K562 (cell line): ENCODE results near the gene PHF12. TPM values are rescaled to one million over a fixed set of nuclear protein-coding genes. Genes with fewer than 3 reads are reported as not detected.

Source experiments
- ATAC-seq: fragments of 200-7000 bp; cut with Tn5 transposase; 3 replicates; pipeline ENCODE4 v1.9.1; 2020; ENCODE audit warnings: moderate library complexity
- BruUV-seq: library from RNA; stranded (reverse); fragments of 400-500 nt; replicated peaks from 2 replicates; lab custom pipeline; 2021; lab: Mats Ljungman, UMichigan
- CTCF ChIA-PET: fragments of 300-600 bp; formaldehyde crosslinking; extraction: SDS; loops from one replicate; lab custom pipeline; 2021; ENCODE audit warnings: low intra/inter-chr PET ratio; lab: Yijun Ruan, JAX
- POLR2A ChIA-PET: fragments of 300-600, 350-650 bp; sonication (Branson Sonifier 250); formaldehyde crosslinking; extraction: SDS; loops from one replicate; lab custom pipeline; 2021; ENCODE audit warnings: antibody characterized with exemption, inconsistent platforms; lab: Yijun Ruan, JAX
- DNase-seq, 4 experiments: peaks; one replicate each; pipeline versions ENCODE4 v3.0.0 to v3.0.0-alpha.2; 2011 to 2018; ENCODE audit warnings: low spot score in 3 of 4, mixed read lengths in 3 of 4; ENCODE audit errors: extremely low read depth in 1 of 4
- FAIRE-seq: peaks from 2 replicates; lab custom pipeline; 2011; peaks lifted over from hg19 to GRCh38; lab: Jason Lieb, UNC
- H2AFZ ChIP-seq: 2 replicates; pipeline ENCODE4 v1.6.0; 2011; ENCODE audit warnings: low read depth, low read length, control low read depth, inconsistent platforms
- H3K27ac ChIP-seq: fragments of 200-600 bp; 3 replicates; pipeline ENCODE4 v1.8.0; 2011; ENCODE audit warnings: low read depth, mild to moderate bottlenecking, control low read depth, inconsistent platforms, low read length, moderate library complexity, mixed read lengths; ENCODE audit errors: extremely low read depth
- H3K27me3 ChIP-seq, 2 experiments: fragments of 300-600 bp in 1 of 2; 2 replicates in 1 of 2; 3 replicates in 1 of 2; pipeline versions ENCODE4 v1.6.0 to v1.8.0; 2011; ENCODE audit warnings: inconsistent platforms in 2 of 2, low read length in 2 of 2, mild to moderate bottlenecking in 1 of 2, mixed read lengths in 1 of 2, moderate library complexity in 1 of 2; ENCODE audit not compliant: control insufficient read depth in 2 of 2, insufficient read depth in 2 of 2
- H3K36me3 ChIP-seq: fragments of 300-600 bp; 3 replicates; pipeline ENCODE4 v1.8.0; 2011; ENCODE audit warnings: mild to moderate bottlenecking, low read length, inconsistent platforms; ENCODE audit not compliant: control insufficient read depth, insufficient read depth
- H3K4me1 ChIP-seq, 2 experiments: fragments of 200-600 bp in 1 of 2; replicated peaks in 1 of 2; 2 replicates in 1 of 2; 3 replicates in 1 of 2; pipeline versions ENCODE4 v1.5.1 to v1.8.0; 2011; ENCODE audit warnings: inconsistent platforms in 2 of 2, low read length in 2 of 2, mild to moderate bottlenecking in 1 of 2, mixed read lengths in 1 of 2, moderate library complexity in 1 of 2; ENCODE audit not compliant: control insufficient read depth in 2 of 2, insufficient read depth in 2 of 2
- H3K4me2 ChIP-seq: 2 replicates; pipeline ENCODE4 v1.6.1; 2011; ENCODE audit warnings: low read length, control low read depth, inconsistent platforms, mixed read lengths; ENCODE audit not compliant: insufficient read depth
- H3K4me3 ChIP-seq: fragments of 200-600 bp; sonication (generic), shearing (Covaris generic); 2 replicates; pipeline ENCODE4 v1.5.1; 2016; ENCODE audit warnings: control low read depth, inconsistent platforms
- H3K79me2 ChIP-seq: fragments of 200-600 bp; 3 replicates; pipeline ENCODE4 v1.8.0; 2011; ENCODE audit warnings: low read length, inconsistent platforms; ENCODE audit not compliant: control insufficient read depth, insufficient read depth
- H3K9ac ChIP-seq, 2 experiments: 2 replicates each; pipeline versions ENCODE4 v1.6.0 to v1.6.1; 2011; ENCODE audit warnings: low read depth in 2 of 2, low read length in 2 of 2, control low read depth in 1 of 2, inconsistent platforms in 1 of 2, mild to moderate bottlenecking in 1 of 2, mixed read lengths in 1 of 2; ENCODE audit not compliant: insufficient read depth in 1 of 2
- H3K9me1 ChIP-seq: one replicate; pipeline ENCODE4 v1.6.0; 2011; ENCODE audit warnings: inconsistent platforms, mild to moderate bottlenecking, low read length, moderate library complexity; ENCODE audit not compliant: control insufficient read depth, insufficient read depth
- H3K9me3 ChIP-seq: replicated peaks from 2 replicates; pipeline ENCODE4 v1.5.1; 2011; ENCODE audit warnings: low read depth, low read length, inconsistent platforms; ENCODE audit not compliant: control insufficient read depth, insufficient read depth
- H4K20me1 ChIP-seq: replicated peaks from 2 replicates; pipeline ENCODE4 v1.6.1; 2011; ENCODE audit warnings: low read length, inconsistent platforms, mixed read lengths; ENCODE audit not compliant: control insufficient read depth, insufficient read depth
- E2F4 ChIP-seq: sonication (generic); formaldehyde crosslinking; IDR thresholded peaks from 2 replicates; pipeline ENCODE4 v1.8.0; 2022; ENCODE audit warnings: mild to moderate bottlenecking, low read depth, missing genetic modification reagents
- JUNB ChIP-seq: fragments of 450-650 bp; formaldehyde crosslinking; conservative IDR thresholded peaks from 2 replicates; pipeline ENCODE4 v1.4.0; 2020; ENCODE audit warnings: mild to moderate bottlenecking
- KLF1 ChIP-seq: fragments of 450-650 bp; IDR thresholded peaks from 2 replicates; pipeline ENCODE4 v1.6.1; 2016; ENCODE audit warnings: missing genetic modification characterization, missing compliant biosample characterization
- NFYB ChIP-seq: IDR thresholded peaks from 2 replicates; pipeline ENCODE4 v1.6.1; 2011; ENCODE audit warnings: mild to moderate bottlenecking, moderate library complexity; ENCODE audit not compliant: insufficient read length; ENCODE audit errors: extremely low read depth
- NR3C1 ChIP-seq: sonication (generic); formaldehyde crosslinking; IDR thresholded peaks from 2 replicates; pipeline ENCODE4 v1.8.1; 2022; ENCODE audit warnings: missing genetic modification reagents
- NUFIP1 ChIP-seq: fragments of 450-650 bp; IDR thresholded peaks from 2 replicates; pipeline ENCODE4 v1.6.1; 2018; ENCODE audit not compliant: partially characterized antibody
- POLR2A ChIP-seq: fragments of 450-650 bp; conservative IDR thresholded peaks from 2 replicates; pipeline ENCODE4 v1.6.1; 2016
- POLR3G ChIP-seq: IDR thresholded peaks from 2 replicates; pipeline ENCODE4 v1.6.1; 2011; ENCODE audit not compliant: insufficient read length, insufficient replicate concordance; ENCODE audit errors: extremely low read depth
- TCFL5 ChIP-seq: fragments of 250-450 bp; sonication (Bioruptor Pico); conservative IDR thresholded peaks from 2 replicates; pipeline ENCODE4 v1.6.1; 2021; ENCODE audit warnings: mild to moderate bottlenecking, moderate library complexity, matching md5 sums
- XRCC5 ChIP-seq: fragments of 200-400 bp; formaldehyde crosslinking; IDR thresholded peaks from 2 replicates; pipeline ENCODE4 v1.6.1; 2017; ENCODE audit warnings: low read depth, mild to moderate bottlenecking, low read length
- ZNF263 ChIP-seq: sonication (generic); formaldehyde crosslinking; IDR thresholded peaks from 2 replicates; pipeline ENCODE4 v1.8.0; 2022; ENCODE audit warnings: mild to moderate bottlenecking, missing genetic modification reagents, borderline replicate concordance
- ZNF644 ChIP-seq: fragments of 200-800 bp; sonication (Bioruptor generic); IDR thresholded peaks from 2 replicates; pipeline ENCODE4 v1.6.1; 2016; ENCODE audit warnings: low read depth, missing genetic modification characterization, missing compliant biosample characterization
- WGBS: fragments of 100-300 bp; shearing (Covaris generic); methylation state at CpG from one replicate; pipeline ENCODE4 v1.1.6; 2016; ENCODE audit warnings: low coverage, mixed read lengths; ENCODE audit not compliant: insufficient coverage; ENCODE audit errors: missing lambda C conversion rate; 5-methylcytosine and 5-hydroxymethylcytosine counted together
- in situ Hi-C: fragments of 300-500 bp; cut with MboI; formaldehyde crosslinking; loops from 4 replicates; pipeline ENCODE4 v1.15.0; 2018; ENCODE audit warnings: inconsistent platforms, mixed read lengths
- intact Hi-C: fragments of 100-400 bp; cut with micrococcal nuclease; formaldehyde crosslinking; loops from 2 replicates; pipeline ENCODE4 v1.14.2; 2022
- polyA plus RNA-seq, 8 experiments: library from polyadenylated mRNA; depleted of rRNA in 4 of 8; stranded (reverse) in 5 of 8; unstranded in 3 of 8; fragments of >200 nt; fragmentation: Nextera tagmentation in 2 of 8; fragmentation: Illumina TruSeq in 1 of 8; extraction: Ambion mirVana in 2 of 8; extraction: Trizol in 1 of 8; gene quantifications; 2 replicates each; pipeline versions ENCODE4 v1.2.1 to v1.2.3, GENCODE V29; 2011 to 2014; ENCODE audit warnings: inconsistent platforms in 1 of 8, missing spikeins in 1 of 8
- total RNA-seq, 7 experiments: library from RNA; depleted of rRNA in 6 of 7; stranded (reverse); fragments of >200 nt in 6 of 7; fragmentation: Illumina TruSeq in 2 of 7; extraction: Trizol in 2 of 7; gene quantifications; 2 replicates each; pipeline versions ENCODE4 v1.2.1 to v1.2.3, GENCODE V29; 2011 to 2021; ENCODE audit warnings: low replicate concordance in 1 of 7

PHF12 gene
- total and polyA plus RNA-seq, 9 of the 15 experiments (the other 6 are each of a cell fraction or from before 2014, with no cell fraction given) = 0.82 to 31.3 (median 13.5) TPM

GRCh38 chr17:28986714-28987655, 35.7 kb upstream of the PHF12 start:
- intact Hi-C loops = no loop called here
- peaks cover 9 to 65% of the 10 kb centered on the region in 2 experiments; a peak in 4 of 5 replicates for H3K27me3 ChIP-seq
- H3K4me2 ChIP-seq = no peak overlapping the region
- H2AFZ ChIP-seq = no peak overlapping the region
- no peak for DNase-seq
- H3K4me3 ChIP-seq = no peak overlapping the region
- TF ChIP-seq TCFL5 (CRISPR knock-in tag) = no peak
- no peak for TF ChIP-seq E2F4 (CRISPR knock-in tag)
- TF ChIP-seq XRCC5 = no peak
- no peak for TF ChIP-seq ZNF263 (CRISPR knock-in tag)
- TF ChIP-seq ZNF644 = no peak
- TF ChIP-seq JUNB (CRISPR knock-in tag) = no peak
- TF ChIP-seq NUFIP1 = no peak
- TF ChIP-seq POLR3G = no peak
- no peak for TF ChIP-seq NFYB
- TF ChIP-seq KLF1 (tag) = no peak
- no peak for TF ChIP-seq NR3C1
- TF ChIP-seq POLR2A = no peak
- TF ChIP-seq, all 486 proteins: peak for 0
- in situ Hi-C loops = no loop called here
- H3K9me1 ChIP-seq = no peaks in the 10 kb centered on the region
- no peak overlapping the region for H3K27ac ChIP-seq
- no peaks in the 10 kb centered on the region for H3K9me3 ChIP-seq
- ATAC-seq (no peak), FAIRE-seq (no peak)
- peaks cover 16% of the 10 kb centered on the region; the same call in 1 of the 2 replicates for H4K20me1 ChIP-seq
- CTCF ChIA-PET = no interaction called here
- no TSS peak for BruUV-seq
- H3K36me3 ChIP-seq = no peaks in the 10 kb centered on the region
- no peak overlapping the region for H3K9ac ChIP-seq
- POLR2A ChIA-PET = interaction anchor here (0.7 to 2.8 kb wide), 2 partner anchors 9 to 15 kb away, joined by 3 to 15 read pairs; no protein-coding TSS in a partner anchor
- no peaks in the 10 kb centered on the region for H3K79me2 ChIP-seq
- 7% methylated on average over 15 of the region's 15 CpGs for WGBS
- H3K4me1 ChIP-seq = peaks cover 0 to 9% of the 10 kb centered on the region in 2 experiments; a peak in 2 of 5 replicates
